H1 (cell line): ENCODE data around the gene LHFPL3.

Experiments
- CHD2 ChIP-seq: IDR thresholded peaks from 2 replicates; pipeline ENCODE4 v1.6.1; 2012; ENCODE audit warnings: low read length, improper control_type of control experiment
- CTCF ChIP-seq, 3 experiments: IDR thresholded peaks; 1 replicate in 2 of 3; 2 replicates in 1 of 3; pipeline versions ENCODE4 v1.5.1 to v1.6.1; 2011; ENCODE audit warnings: low read length in 3 of 3, mild to moderate bottlenecking in 3 of 3, inconsistent platforms in 2 of 3, low read depth in 1 of 3, moderate library complexity in 1 of 3; ENCODE audit not compliant: insufficient read depth in 1 of 3; ENCODE audit errors: control extremely low read depth in 1 of 3
- EP300 ChIP-seq, 2 experiments: IDR thresholded peaks; 1 replicate in 1 of 2; 2 replicates in 1 of 2; pipeline ENCODE4 v1.6.1; 2011 to 2012; ENCODE audit warnings: low read depth in 2 of 2, low read length in 2 of 2, mild to moderate bottlenecking in 2 of 2, borderline replicate concordance in 1 of 2, inconsistent platforms in 1 of 2, moderate library complexity in 1 of 2
- KDM5A ChIP-seq: fragments of 200-600 bp; IDR thresholded peaks from 2 replicates; pipeline ENCODE4 v1.7.1; 2012; ENCODE audit warnings: mild to moderate bottlenecking, low read length, inconsistent platforms, mixed read lengths
- NRF1 ChIP-seq: IDR thresholded peaks from 2 replicates; pipeline ENCODE4 v1.6.1; 2011; ENCODE audit warnings: mild to moderate bottlenecking, low read depth, low read length, improper control_type of control experiment
- POLR2A ChIP-seq, 2 experiments: IDR thresholded peaks; 1 replicate in 1 of 2; 2 replicates in 1 of 2; pipeline ENCODE4 v1.6.1; 2011; ENCODE audit warnings: low read depth in 2 of 2, low read length in 2 of 2, mild to moderate bottlenecking in 2 of 2; ENCODE audit errors: control extremely low read depth in 1 of 2
- SIRT6 ChIP-seq: IDR thresholded peaks from one replicate; pipeline ENCODE4 v1.7.1; 2012; ENCODE audit warnings: low read length, inconsistent platforms
- SP1 ChIP-seq: IDR thresholded peaks from 2 replicates; pipeline ENCODE4 v1.6.1; 2011; ENCODE audit warnings: low read depth, low read length
- SUZ12 ChIP-seq: fragments of 200-600 bp; sonication (generic); IDR thresholded peaks from 2 replicates; pipeline ENCODE4 v1.6.1; 2012; ENCODE audit warnings: mild to moderate bottlenecking, inconsistent platforms, low read length, moderate library complexity, mixed read lengths

DNA sequence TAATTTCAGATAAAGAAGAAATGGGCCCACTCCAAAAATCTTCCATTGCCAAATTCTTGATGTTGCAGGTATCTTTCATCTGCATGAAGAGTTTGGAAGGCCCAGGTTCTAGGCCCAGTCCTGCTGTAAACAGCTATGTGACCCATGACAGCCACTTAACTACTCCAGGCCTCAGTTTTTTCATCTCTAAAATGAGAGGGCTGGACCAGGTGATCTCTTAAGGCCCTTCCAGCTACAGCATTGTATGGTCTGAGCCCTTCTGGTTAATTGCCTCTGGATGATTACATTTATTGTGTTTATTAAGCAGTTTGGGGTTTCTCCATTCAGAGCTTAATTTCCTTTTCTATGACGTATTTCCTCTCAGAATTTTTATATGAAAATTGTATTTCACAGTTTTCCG lies 494.8 kb downstream of the LHFPL3 start:
- TF ChIP-seq POLR2A (IDR thresholded peaks at IDR 0.05; ENCODE audit: control extremely low read depth in 1 of 2, low read depth in 2 of 2, low read length in 2 of 2) (no peak), EP300 (IDR thresholded peaks at IDR 0.05; ENCODE audit: borderline replicate concordance in 1 of 2, low read depth in 2 of 2, low read length in 2 of 2) (no peak), KDM5A (no peak), NRF1 (no peak), CTCF (IDR thresholded peaks at IDR 0.05; ENCODE audit: control extremely low read depth in 1 of 3, insufficient read depth in 1 of 3, low read depth in 1 of 3, low read length in 3 of 3) (no peak), SP1 (no peak), CHD2 (no peak), SUZ12 (no peak), SIRT6 (no peak)
